ENCODE measurements around the gene NEK3. TPM values are rescaled to one million over a fixed set of nuclear protein-coding genes. Genes with fewer than 3 reads are reported as not detected.
A peak's percentile ranks its signal among the peaks of the same experiment; 100 is the strongest.
"Not testable (repeated sequence)": the region's sequence is repeated elsewhere in the genome, so short reads cannot be mapped to it uniquely, and the experiment has no call there.

Gene NEK3
- total RNA-seq, 1 donor from 2014 or later: 4.3 TPM

- ATAC-seq: no peak
These were observed 6.0 kb upstream of the NEK3 start for GRCh38 chr13:52165411-52165810.

- ATAC-seq: no peak
These were observed 5.6 kb upstream of the NEK3 start for GRCh38 chr13:52164989-52165388.

- ATAC-seq: not testable (repeated sequence)
These were observed 4.5 kb upstream of the NEK3 start for GRCh38 chr13:52163878-52164277.

GRCh38 chr13:52162279-52163101 lies 3.1 kb upstream of the NEK3 start:
- ATAC-seq: no peak

GRCh38 chr13:52161181-52161646 lies 1.8 kb upstream of the NEK3 start:
- no peak for ATAC-seq

- ATAC-seq: no peak
These were observed 1.1 kb upstream of the NEK3 start for GRCh38 chr13:52160506-52160905.

GRCh38 chr13:52160053-52160452 lies 656 bp upstream of the NEK3 start:
- ATAC-seq: no peak

GRCh38 chr13:52158629-52159158 lies 703 bp downstream of the NEK3 start:
- ATAC-seq: peak; percentile 19

- ATAC-seq: no peak
These were observed 2.6 kb downstream of the NEK3 start for GRCh38 chr13:52156724-52157261.

- ATAC-seq: no peak
These were observed 4.2 kb downstream of the NEK3 start for GRCh38 chr13:52155177-52155576.

- ATAC-seq: no peak
These were observed 12.2 kb downstream of the NEK3 start for GRCh38 chr13:52147225-52147624.

- ATAC-seq: no peak
These were observed 18.1 kb downstream of the NEK3 start for GRCh38 chr13:52141299-52141698.

GRCh38 chr13:52137489-52137888 lies 21.9 kb downstream of the NEK3 start:
- ATAC-seq: no peak

GRCh38 chr13:52136763-52137162 lies 22.6 kb downstream of the NEK3 start:
- no peak for ATAC-seq

GRCh38 chr13:52130641-52131040 lies 28.8 kb downstream of the NEK3 start:
- no peak for ATAC-seq

GRCh38 chr13:52128714-52129700 lies 30.4 kb downstream of the NEK3 start, which contains the start of gene NEK5:
NEK5 (minus strand) TSS chr13:52129073; CDS start chr13:52127482, 1,591 bp downstream.
- ATAC-seq: peak; percentile 84

GRCh38 chr13:52127783-52128702 lies 31.4 kb downstream of the NEK3 start:
- ATAC-seq: peak; percentile 85

GRCh38 chr13:52127378-52127777 lies 32.0 kb downstream of the NEK3 start:
- no peak for ATAC-seq

GRCh38 chr13:52125547-52125946 lies 33.9 kb downstream of the NEK3 start:
- no peak for ATAC-seq

GRCh38 chr13:52118595-52118994 lies 40.8 kb downstream of the NEK3 start:
- no peak for ATAC-seq

- no peak for ATAC-seq
These were observed 41.3 kb downstream of the NEK3 start for GRCh38 chr13:52118095-52118494.

Measured in esophagus mucosa (tissue), 1 donor.